GM19468 (cell line): ENCODE results near the gene RDH8.

Experiments used
- ATAC-seq: cut with Tn5 transposase; IDR thresholded peaks from one replicate; pipeline ENCODE4 v1.9.1; 2021; ENCODE audit warnings: mild to moderate bottlenecking, moderate library complexity, moderate number of reproducible peaks; ENCODE audit not compliant: unreplicated experiment; ENCODE audit errors: extremely low read depth

Gene RDH8

GRCh38 chr19:10027158-10027997 is 14.1 kb downstream of the RDH8 start:
- no peak for ATAC-seq

- ATAC-seq = no peak
Observed at GRCh38 chr19:10033614-10034013, 20.3 kb downstream of the RDH8 start.

GRCh38 chr19:10036601-10037071 is 23.4 kb downstream of the RDH8 start:
- ATAC-seq = no peak

- no peak for ATAC-seq
Observed at GRCh38 chr19:10037367-10037766, 24.1 kb downstream of the RDH8 start.

- no peak for ATAC-seq
Observed at GRCh38 chr19:10037809-10038208, 24.5 kb downstream of the RDH8 start.

GRCh38 chr19:10043286-10043927 is 30.1 kb downstream of the RDH8 start:
- no peak for ATAC-seq

GRCh38 chr19:10044390-10044789 is 31.1 kb downstream of the RDH8 start:
- ATAC-seq = no peak

GRCh38 chr19:10045371-10045770 is 32.1 kb downstream of the RDH8 start:
- no peak for ATAC-seq

- no peak for ATAC-seq
Observed at GRCh38 chr19:10049626-10050025, 36.3 kb downstream of the RDH8 start.

- no peak for ATAC-seq
Observed at GRCh38 chr19:10052602-10053360, 39.5 kb downstream of the RDH8 start.

- ATAC-seq = no peak
Observed at GRCh38 chr19:10061717-10062310, 48.5 kb downstream of the RDH8 start.

- no peak for ATAC-seq
Observed at GRCh38 chr19:10068205-10068604, 54.9 kb downstream of the RDH8 start.

GRCh38 chr19:10069046-10069445 is 55.8 kb downstream of the RDH8 start:
- no peak for ATAC-seq

GRCh38 chr19:10070730-10071446 is 57.6 kb downstream of the RDH8 start:
- no peak for ATAC-seq
